GM12891 (cell line): ENCODE measurements around the gene TFDP1.

ENCODE experiments used
- POLR2A ChIP-seq: IDR thresholded peaks from 2 replicates; pipeline ENCODE4 v1.6.1; 2011; ENCODE audit warnings: low read depth, low read length, control low read depth
- POLR2AphosphoS5 ChIP-seq: IDR thresholded peaks from 2 replicates; pipeline ENCODE4 v1.6.1; 2011; ENCODE audit warnings: low read depth, low read length, control low read depth
- SPI1 ChIP-seq: IDR thresholded peaks from 2 replicates; pipeline ENCODE4 v1.6.1; 2011; ENCODE audit warnings: low read depth, low read length, control low read depth
- TAF1 ChIP-seq: IDR thresholded peaks from 2 replicates; pipeline ENCODE4 v1.6.1; 2011; ENCODE audit warnings: low read depth, low read length, control low read depth

DNA sequence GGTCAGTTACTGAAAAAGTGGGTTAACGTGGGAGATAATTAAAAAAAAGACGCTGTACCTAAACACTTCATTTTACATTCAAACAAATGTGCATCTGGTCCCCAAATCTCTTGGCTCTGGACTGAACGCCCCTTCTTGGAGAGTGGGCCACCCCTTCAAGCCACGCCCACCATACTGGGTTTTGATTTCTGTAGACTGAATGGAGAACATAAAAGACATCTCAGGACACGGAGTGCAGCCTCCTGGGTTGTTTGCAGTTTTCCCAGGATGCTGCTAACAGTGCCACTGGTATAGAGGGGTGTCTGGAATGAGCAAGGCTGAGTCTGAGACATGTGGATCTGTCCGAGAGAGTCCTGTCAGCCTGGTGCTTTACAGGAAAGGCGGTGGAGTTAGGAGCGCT is 10.6 kb downstream of the TFDP1 start:
- TF ChIP-seq POLR2AphosphoS5 (no peak), POLR2A (no peak), TAF1 (no peak), SPI1 (no peak)
